Natural killer cell treated with Interleukin-12 subunit alpha and Interleukin-12 subunit beta and Interleukin-15 and Interleukin-18, amount 100 ng/mL, for 72 hours (primary cell): ENCODE results near the gene ITSN1. TPM values are rescaled to one million over a fixed set of nuclear protein-coding genes. Genes with fewer than 3 reads are reported as not detected.
"Not testable (repeated sequence)": the region's sequence is repeated elsewhere in the genome, so short reads cannot be mapped to it uniquely, and the experiment has no call there.

Experiments used
- ATAC-seq, 2 donors: fragments of 150-1000 bp; cut with Tn5 transposase in 1 of 2; sonication (Bioruptor Pico), chemical (Tn5 transposase) in 1 of 2; 2 replicates each; pipeline ENCODE4 v1.10.0; 2021
- DNase-seq: peaks from one replicate; pipeline ENCODE4 v3.0.0; 2022; ENCODE audit warnings: low spot score
- H3K27ac Mint-ChIP-seq, 2 donors: 1 replicate in 1 of 2; 2 replicates in 1 of 2; pipeline ENCODE4 v1.8.0; 2022; ENCODE audit warnings: mixed read lengths in 2 of 2, mild to moderate bottlenecking in 1 of 2, moderate library complexity in 1 of 2
- H3K27me3 Mint-ChIP-seq, 2 donors: 1 replicate in 1 of 2; 2 replicates in 1 of 2; pipeline ENCODE4 v1.8.0; 2022; ENCODE audit warnings: mixed read lengths in 2 of 2
- H3K36me3 Mint-ChIP-seq: one replicate; pipeline ENCODE4 v1.8.0; 2022; ENCODE audit warnings: mixed read lengths
- H3K4me1 Mint-ChIP-seq, 2 donors: 1 replicate in 1 of 2; 2 replicates in 1 of 2; pipeline ENCODE4 v1.8.0; 2022; ENCODE audit warnings: low read depth in 2 of 2, mixed read lengths in 2 of 2, mild to moderate bottlenecking in 1 of 2
- H3K4me3 Mint-ChIP-seq: one replicate; pipeline ENCODE4 v1.8.0; 2022; ENCODE audit warnings: mixed read lengths
- H3K9me3 Mint-ChIP-seq: 2 replicates; pipeline ENCODE4 v1.8.0; 2022; ENCODE audit warnings: mixed read lengths
- total RNA-seq, 2 donors: library from RNA; stranded (reverse); gene quantifications; one replicate each; pipeline ENCODE4 v1.2.3, GENCODE V29; 2022

The ITSN1 gene
- total RNA-seq, 2 donors from 2014 or later, result 4.0 to 8.1 TPM

GRCh38 chr21:33700491-33700890 lies 58.2 kb downstream of the ITSN1 start:
- no peak for DNase-seq
- H3K4me1 Mint-ChIP-seq, result peaks cover 7 to 10% of the 10 kb centered on the region in 2 donors
- no peak overlapping the region for H3K27ac Mint-ChIP-seq
- H3K27me3 Mint-ChIP-seq, result peaks cover 0 to 4% of the 10 kb centered on the region in 2 donors
- no peaks in the 10 kb centered on the region for H3K36me3 Mint-ChIP-seq
- no peak for ATAC-seq
- no peaks in the 10 kb centered on the region for H3K9me3 Mint-ChIP-seq
- H3K4me3 Mint-ChIP-seq, result no peak overlapping the region

- Mint-ChIP-seq H3K36me3 (peaks cover 3% of the 10 kb centered on the region), H3K4me1 (peaks cover 7 to 10% of the 10 kb centered on the region in 2 donors), H3K27me3 (no peaks in the 10 kb centered on the region), H3K4me3 (peak overlapping the region; percentile 67), H3K9me3 (no peaks in the 10 kb centered on the region), H3K27ac (peak overlapping the region; percentile 85 to 92)
- DNase-seq (no peak), ATAC-seq (peak; percentile 61 to 62)
These were observed 61.7 kb downstream of the ITSN1 start for GRCh38 chr21:33703750-33704606.

- Mint-ChIP-seq H3K9me3 (no peaks in the 10 kb centered on the region), H3K36me3 (peaks cover 4% of the 10 kb centered on the region), H3K27me3 (no peaks in the 10 kb centered on the region), H3K4me3 (no peak overlapping the region), H3K27ac (no peak overlapping the region), H3K4me1 (peaks cover 7 to 10% of the 10 kb centered on the region in 2 donors)
- ATAC-seq, result no peak
- DNase-seq, result no peak
These were observed 65.5 kb downstream of the ITSN1 start for GRCh38 chr21:33707846-33708245.

DNA sequence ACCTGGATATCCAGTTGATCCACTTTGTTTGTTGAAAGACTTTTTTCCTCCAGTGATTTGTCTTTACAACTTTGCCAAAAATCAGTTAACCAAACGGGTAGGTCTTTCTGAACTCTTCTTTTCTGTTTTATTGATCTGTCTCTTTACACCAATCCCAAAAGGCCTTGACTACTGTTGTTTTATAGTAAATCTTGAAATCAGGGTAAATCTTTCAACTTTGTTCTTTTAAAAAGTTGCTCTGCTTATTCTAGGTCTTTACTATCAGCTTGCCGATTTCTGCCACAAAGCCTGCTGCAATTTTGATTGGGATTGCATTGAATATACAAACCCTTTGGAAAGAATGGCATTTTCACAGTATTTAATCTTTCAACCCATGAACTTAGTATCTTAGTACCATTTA lies 66.6 kb downstream of the ITSN1 start:
- DNase-seq, result no peak
- Mint-ChIP-seq H3K4me3 (no peak overlapping the region), H3K9me3 (no peaks in the 10 kb centered on the region), H3K4me1 (peaks cover 5 to 7% of the 10 kb centered on the region in 2 donors), H3K27me3 (no peaks in the 10 kb centered on the region), H3K27ac (no peak overlapping the region), H3K36me3 (peaks cover 4% of the 10 kb centered on the region)
- no peak for ATAC-seq

DNA sequence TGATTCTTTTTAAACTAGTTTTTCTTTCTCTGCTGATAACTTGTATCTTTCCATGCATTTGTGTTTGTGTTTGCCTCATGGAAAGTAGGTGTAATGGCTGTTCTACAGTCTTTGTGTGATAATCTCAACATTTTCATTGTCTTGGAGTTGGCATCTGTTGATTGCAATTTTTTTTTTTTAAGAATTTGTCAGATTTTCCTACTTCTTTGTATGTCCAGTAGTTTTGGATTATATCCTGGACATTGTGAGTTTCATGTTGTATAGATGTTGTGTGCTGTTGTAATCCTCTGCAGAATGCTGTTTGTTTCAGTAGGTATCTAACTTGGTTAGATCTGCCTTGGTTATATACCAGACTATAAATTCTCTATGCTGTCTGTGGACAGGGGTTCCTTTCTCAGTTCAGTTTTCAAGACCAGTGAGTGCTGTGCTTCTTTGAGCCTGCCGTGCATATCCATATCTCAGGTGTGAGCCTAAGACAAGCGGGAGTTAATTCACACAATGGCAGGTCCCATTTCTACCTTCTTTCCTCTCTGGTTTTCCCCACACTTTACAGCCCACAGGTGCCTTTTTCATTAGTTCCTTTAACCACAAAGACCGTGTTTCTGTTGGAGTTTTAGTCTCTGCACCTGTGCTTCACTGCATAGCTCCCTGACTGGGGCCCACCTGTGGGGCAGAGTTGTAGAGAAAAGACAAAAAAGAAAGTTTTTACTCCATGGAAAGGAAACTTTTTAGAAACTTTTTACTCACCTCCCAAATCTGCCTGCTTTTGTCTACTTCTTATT lies 69.9 kb downstream of the ITSN1 start:
- H3K4me3 Mint-ChIP-seq, result no peak overlapping the region
- H3K36me3 Mint-ChIP-seq, result peaks cover 4% of the 10 kb centered on the region

GRCh38 chr21:33721081-33721480 lies 78.8 kb downstream of the ITSN1 start:
- H3K36me3 Mint-ChIP-seq, result no peaks in the 10 kb centered on the region
- H3K4me3 Mint-ChIP-seq, result no peak overlapping the region
- no peaks in the 10 kb centered on the region for H3K4me1 Mint-ChIP-seq
- ATAC-seq, result no peak
- no peak overlapping the region for H3K27ac Mint-ChIP-seq
- H3K9me3 Mint-ChIP-seq, result no peaks in the 10 kb centered on the region
- no peak for DNase-seq
- peaks cover 3 to 7% of the 10 kb centered on the region in 2 donors for H3K27me3 Mint-ChIP-seq

More for the DNA sequence above, 69.9 kb downstream of the ITSN1 start:
- Mint-ChIP-seq H3K4me1 (no peaks in the 10 kb centered on the region), H3K27me3 (peaks cover 3 to 7% of the 10 kb centered on the region in 2 donors), H3K9me3 (no peaks in the 10 kb centered on the region), H3K27ac (no peak overlapping the region)
- ATAC-seq, result no peak
- DNase-seq, result no peak

DNA sequence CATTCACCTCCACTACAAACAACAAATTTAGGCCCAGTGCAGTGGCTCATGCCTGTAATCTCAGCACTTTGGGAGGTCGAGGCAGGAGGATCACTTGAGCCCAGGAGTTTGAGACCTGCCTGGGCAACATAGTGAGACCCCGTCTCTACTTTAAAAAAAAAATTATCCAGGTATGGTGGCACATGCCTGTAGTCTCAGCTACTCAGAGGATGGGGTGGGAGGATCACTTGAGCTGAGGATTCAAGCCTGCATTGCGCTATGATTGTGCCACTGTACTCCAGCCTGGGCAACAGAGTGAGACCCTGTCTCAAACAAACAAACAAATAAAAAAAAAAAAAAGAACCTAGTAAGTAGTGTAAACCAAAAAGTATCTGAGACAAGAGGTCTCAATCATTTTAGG lies 86.8 kb downstream of the ITSN1 start:
- H3K36me3 Mint-ChIP-seq, result not testable (repeated sequence)

DNA sequence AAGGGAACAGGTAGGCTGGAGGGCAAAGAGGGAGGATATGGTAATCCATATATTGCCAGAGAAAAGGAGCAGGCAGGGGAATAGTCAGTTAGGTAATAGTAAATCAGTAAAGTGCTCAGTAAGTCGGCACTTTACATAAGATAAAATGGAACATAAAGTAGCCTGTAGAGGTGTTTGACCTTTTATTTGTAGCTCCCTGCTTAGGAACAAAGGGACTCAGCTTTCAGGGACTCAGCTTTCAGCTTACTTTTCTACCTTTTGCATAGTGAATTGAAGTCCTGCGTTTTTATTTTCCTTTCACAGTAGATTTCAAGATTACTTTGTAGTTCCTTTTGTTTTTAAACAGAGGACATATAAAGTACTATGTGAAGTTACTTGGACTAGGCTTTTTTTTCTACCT lies 87.3 kb downstream of the ITSN1 start:
- H3K27ac Mint-ChIP-seq, result no peak overlapping the region
- H3K27me3 Mint-ChIP-seq, result peaks cover 0 to 3% of the 10 kb centered on the region in 2 donors
- no peaks in the 10 kb centered on the region for H3K9me3 Mint-ChIP-seq
- no peaks in the 10 kb centered on the region for H3K36me3 Mint-ChIP-seq
- no peaks in the 10 kb centered on the region for H3K4me1 Mint-ChIP-seq
- H3K4me3 Mint-ChIP-seq, result no peak overlapping the region
- no peak for DNase-seq
- no peak for ATAC-seq

More for the DNA sequence above, 86.8 kb downstream of the ITSN1 start:
- H3K9me3 Mint-ChIP-seq, DNase-seq, ATAC-seq, H3K27me3 Mint-ChIP-seq, H3K27ac Mint-ChIP-seq, H3K4me3 Mint-ChIP-seq, H3K4me1 Mint-ChIP-seq: not testable (repeated sequence)

GRCh38 chr21:33731447-33731846 lies 89.1 kb downstream of the ITSN1 start:
- H3K4me3 Mint-ChIP-seq, result no peak overlapping the region
- peaks cover 0 to 3% of the 10 kb centered on the region in 2 donors for H3K27me3 Mint-ChIP-seq
- ATAC-seq, result no peak

DNA sequence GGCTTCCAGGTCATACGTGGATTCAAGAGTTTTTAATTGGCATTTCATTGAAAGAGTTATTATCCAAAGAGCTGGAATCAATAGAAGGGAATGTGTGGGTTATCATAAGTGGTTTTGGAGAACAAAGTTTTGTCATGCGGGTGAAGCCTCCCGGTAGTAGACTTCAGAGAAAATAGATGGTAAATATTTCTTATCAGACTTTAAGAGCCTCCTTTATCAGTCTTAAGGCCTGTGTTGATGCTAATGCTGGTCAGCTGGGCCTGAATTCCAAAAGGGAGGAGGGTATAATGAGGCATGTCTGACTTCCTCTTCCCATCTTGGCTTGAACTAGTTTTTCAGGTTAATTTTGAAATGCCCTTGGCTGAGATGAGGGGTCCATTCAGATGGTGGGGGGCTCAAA lies 89.7 kb downstream of the ITSN1 start:
- H3K27me3 Mint-ChIP-seq, result peaks cover 0 to 3% of the 10 kb centered on the region in 2 donors
- H3K27ac Mint-ChIP-seq, result no peak overlapping the region
- H3K4me1 Mint-ChIP-seq, result no peaks in the 10 kb centered on the region
- no peaks in the 10 kb centered on the region for H3K9me3 Mint-ChIP-seq
- ATAC-seq (no peak), DNase-seq (no peak)
- H3K4me3 Mint-ChIP-seq, result no peak overlapping the region
- H3K36me3 Mint-ChIP-seq, result no peaks in the 10 kb centered on the region

More at GRCh38 chr21:33731447-33731846, 89.1 kb downstream of the ITSN1 start:
- Mint-ChIP-seq H3K9me3 (no peaks in the 10 kb centered on the region), H3K4me1 (no peaks in the 10 kb centered on the region), H3K36me3 (no peaks in the 10 kb centered on the region), H3K27ac (no peak overlapping the region)
- DNase-seq, result no peak

- Mint-ChIP-seq H3K4me3 (no peak overlapping the region), H3K27me3 (peaks cover 0 to under 1% of the 10 kb centered on the region in 2 donors), H3K9me3 (no peaks in the 10 kb centered on the region), H3K4me1 (no peaks in the 10 kb centered on the region), H3K27ac (no peak overlapping the region), H3K36me3 (no peaks in the 10 kb centered on the region)
- ATAC-seq (no peak), DNase-seq (no peak)
These were observed 91.3 kb downstream of the ITSN1 start for GRCh38 chr21:33733601-33734000.

- H3K27me3 Mint-ChIP-seq, result no peaks in the 10 kb centered on the region
- no peaks in the 10 kb centered on the region for H3K9me3 Mint-ChIP-seq
- no peaks in the 10 kb centered on the region for H3K4me1 Mint-ChIP-seq
- no peak overlapping the region for H3K27ac Mint-ChIP-seq
- no peak for ATAC-seq
- no peak for DNase-seq
- no peaks in the 10 kb centered on the region for H3K36me3 Mint-ChIP-seq
- no peak overlapping the region for H3K4me3 Mint-ChIP-seq
These were observed 92.0 kb downstream of the ITSN1 start for GRCh38 chr21:33734291-33734690.

GRCh38 chr21:33734818-33735217 lies 92.5 kb downstream of the ITSN1 start:
- DNase-seq (no peak), ATAC-seq (no peak)
- H3K9me3 Mint-ChIP-seq, result no peaks in the 10 kb centered on the region
- H3K27me3 Mint-ChIP-seq, result no peaks in the 10 kb centered on the region
- no peaks in the 10 kb centered on the region for H3K36me3 Mint-ChIP-seq
- no peaks in the 10 kb centered on the region for H3K4me1 Mint-ChIP-seq
- H3K4me3 Mint-ChIP-seq, result no peak overlapping the region
- no peak overlapping the region for H3K27ac Mint-ChIP-seq

- H3K36me3 Mint-ChIP-seq, result no peaks in the 10 kb centered on the region
- no peaks in the 10 kb centered on the region for H3K27me3 Mint-ChIP-seq
- H3K4me1 Mint-ChIP-seq, result no peaks in the 10 kb centered on the region
- H3K27ac Mint-ChIP-seq, result no peak overlapping the region
- H3K4me3 Mint-ChIP-seq, result no peak overlapping the region
- H3K9me3 Mint-ChIP-seq, result no peaks in the 10 kb centered on the region
- ATAC-seq, result no peak
- no peak for DNase-seq
These were observed 94.3 kb downstream of the ITSN1 start for GRCh38 chr21:33736569-33736968.
